ENCODE measurements around the gene RYR2.

The RYR2 gene

GRCh38 chr1:237065903-237066302, 23.9 kb downstream of the RYR2 start:
- TF ChIP-seq CTCF (IDR thresholded peaks at IDR 0.05; ENCODE audit: low read length, missing control alignments) = no peak

GRCh38 chr1:237070519-237070918, 28.5 kb downstream of the RYR2 start:
- TF ChIP-seq CTCF (IDR thresholded peaks at IDR 0.05; ENCODE audit: low read length, missing control alignments) = no peak
- no peak overlapping the region for H3K4me3 ChIP-seq (replicated peaks; ENCODE audit: low read depth, low read length)
- no peak for DNase-seq (ENCODE audit: low read depth)

More at GRCh38 chr1:237065903-237066302, 23.9 kb downstream of the RYR2 start:
- H3K4me3 ChIP-seq (replicated peaks; ENCODE audit: low read depth, low read length) = no peak overlapping the region
- no peak for DNase-seq (ENCODE audit: low read depth)

- no peak overlapping the region for H3K4me3 ChIP-seq (replicated peaks; ENCODE audit: low read depth, low read length)
- TF ChIP-seq CTCF (IDR thresholded peaks at IDR 0.05; ENCODE audit: low read length, missing control alignments) = no peak
- DNase-seq (ENCODE audit: low read depth) = no peak
Observed at GRCh38 chr1:237071641-237072420, 29.8 kb downstream of the RYR2 start.

GRCh38 chr1:237074371-237075117, 32.6 kb downstream of the RYR2 start:
- no peak for TF ChIP-seq CTCF (IDR thresholded peaks at IDR 0.05; ENCODE audit: low read length, missing control alignments)
- DNase-seq (ENCODE audit: low read depth) = no peak
- H3K4me3 ChIP-seq (replicated peaks; ENCODE audit: low read depth, low read length) = no peak overlapping the region

- DNase-seq (ENCODE audit: low read depth) = no peak
- H3K4me3 ChIP-seq (replicated peaks; ENCODE audit: low read depth, low read length) = no peak overlapping the region
- no peak for TF ChIP-seq CTCF (IDR thresholded peaks at IDR 0.05; ENCODE audit: low read length, missing control alignments)
Observed at GRCh38 chr1:237084341-237085077, 42.5 kb downstream of the RYR2 start.

GRCh38 chr1:237091691-237092090, 49.7 kb downstream of the RYR2 start:
- no peak overlapping the region for H3K4me3 ChIP-seq (replicated peaks; ENCODE audit: low read depth, low read length)
- no peak for TF ChIP-seq CTCF (IDR thresholded peaks at IDR 0.05; ENCODE audit: low read length, missing control alignments)
- no peak for DNase-seq (ENCODE audit: low read depth)
